A549 treated with AZD9567 at 1 μM for 4 hours (cell line): ENCODE data around the gene IGF2BP2. TPM values are rescaled to one million over a fixed set of nuclear protein-coding genes. Genes with fewer than 3 reads are reported as not detected.

Experiments
- total RNA-seq: library from RNA; stranded (reverse); fragments of 200-300 nt; extraction: Qiagen RNA extraction; gene quantifications from 5 replicates; pipeline ENCODE4 v1.2.3, GENCODE V29; 2022; ENCODE audit not compliant: insufficient read depth

Gene IGF2BP2
- total RNA-seq = 8.6 to 19.3 TPM (median 11.5 TPM) in 5 replicates

GRCh38 chr3:185825006-185825638 is at the start of gene IGF2BP2:
IGF2BP2 (minus strand) TSS chr3:185825042; CDS start chr3:185824960, 82 bp downstream.

Other genes starting within 250 kb of the IGF2BP2 start
- 18.5 to 23.3 TPM (median 20.2 TPM) in 5 replicates for gene SENP2, start 238.7 kb downstream of the IGF2BP2 start, total RNA-seq
- gene TRA2B, start 113.0 kb upstream of the IGF2BP2 start, total RNA-seq = 177 to 210 TPM (median 184 TPM) in 5 replicates